ENCODE data around the gene ARHGAP42. TPM values are rescaled to one million over a fixed set of nuclear protein-coding genes. Genes with fewer than 3 reads are reported as not detected.

Gene ARHGAP42
- total RNA-seq, 2 experiments from 2014 or later, result not detected

GRCh38 chr11:100942016-100942415, 254.9 kb downstream of the ARHGAP42 start:
- CTCF ChIA-PET, result no interaction called here
- H3K9me3 Mint-ChIP-seq, result no peaks in the 10 kb centered on the region
- no peaks in the 10 kb centered on the region for H3K27me3 Mint-ChIP-seq
- no peak overlapping the region for H3K4me3 Mint-ChIP-seq
- POLR2A ChIA-PET, result no interaction called here
- H3K27ac Mint-ChIP-seq, result no peak overlapping the region
- DNase-seq, result no peak
- H3K4me1 Mint-ChIP-seq, result no peaks in the 10 kb centered on the region
- no peaks in the 10 kb centered on the region for H3K36me3 Mint-ChIP-seq (ENCODE audit: low read depth)

GRCh38 chr11:100948936-100949335, 261.8 kb downstream of the ARHGAP42 start:
- no peaks in the 10 kb centered on the region for H3K9me3 Mint-ChIP-seq
- H3K36me3 Mint-ChIP-seq (ENCODE audit: low read depth), result no peaks in the 10 kb centered on the region
- H3K27ac Mint-ChIP-seq, result no peak overlapping the region
- no peak overlapping the region for H3K4me3 Mint-ChIP-seq
- H3K27me3 Mint-ChIP-seq, result no peaks in the 10 kb centered on the region
- POLR2A ChIA-PET, result no interaction called here
- DNase-seq, result no peak
- H3K4me1 Mint-ChIP-seq, result no peaks in the 10 kb centered on the region
- CTCF ChIA-PET, result no interaction called here

- no peaks in the 10 kb centered on the region for H3K27me3 Mint-ChIP-seq
- H3K4me1 Mint-ChIP-seq, result no peaks in the 10 kb centered on the region
- ChIA-PET POLR2A (no interaction called here), CTCF (no interaction called here)
- no peaks in the 10 kb centered on the region for H3K36me3 Mint-ChIP-seq (ENCODE audit: low read depth)
- no peak overlapping the region for H3K4me3 Mint-ChIP-seq
- no peak overlapping the region for H3K27ac Mint-ChIP-seq
- no peak for DNase-seq
- H3K9me3 Mint-ChIP-seq, result no peaks in the 10 kb centered on the region
Observed at GRCh38 chr11:100949443-100949842, 262.4 kb downstream of the ARHGAP42 start.

- Mint-ChIP-seq H3K27ac (no peak overlapping the region), H3K9me3 (no peaks in the 10 kb centered on the region), H3K4me3 (no peak overlapping the region), H3K36me3 (ENCODE audit: low read depth) (no peaks in the 10 kb centered on the region), H3K27me3 (no peaks in the 10 kb centered on the region), H3K4me1 (no peaks in the 10 kb centered on the region)
- ChIA-PET CTCF (no interaction called here), POLR2A (no interaction called here)
- no peak for DNase-seq
Observed at GRCh38 chr11:100955318-100955717, 268.2 kb downstream of the ARHGAP42 start.

GRCh38 chr11:100956351-100956750, 269.3 kb downstream of the ARHGAP42 start:
- no peak overlapping the region for H3K4me3 Mint-ChIP-seq
- H3K9me3 Mint-ChIP-seq, result no peaks in the 10 kb centered on the region
- ChIA-PET CTCF (no interaction called here), POLR2A (no interaction called here)
- H3K27ac Mint-ChIP-seq, result no peak overlapping the region
- H3K36me3 Mint-ChIP-seq (ENCODE audit: low read depth), result no peaks in the 10 kb centered on the region
- no peak for DNase-seq
- no peaks in the 10 kb centered on the region for H3K4me1 Mint-ChIP-seq
- H3K27me3 Mint-ChIP-seq, result no peaks in the 10 kb centered on the region

GRCh38 chr11:100957499-100957898, 270.4 kb downstream of the ARHGAP42 start:
- ChIA-PET CTCF (no interaction called here), POLR2A (no interaction called here)
- Mint-ChIP-seq H3K27ac (no peak overlapping the region), H3K4me1 (no peaks in the 10 kb centered on the region), H3K9me3 (no peaks in the 10 kb centered on the region), H3K27me3 (no peaks in the 10 kb centered on the region), H3K36me3 (ENCODE audit: low read depth) (no peaks in the 10 kb centered on the region), H3K4me3 (no peak overlapping the region)
- no peak for DNase-seq

- ChIA-PET POLR2A (no interaction called here), CTCF (no interaction called here)
- H3K4me1 Mint-ChIP-seq, result no peaks in the 10 kb centered on the region
- no peaks in the 10 kb centered on the region for H3K27me3 Mint-ChIP-seq
- H3K27ac Mint-ChIP-seq, result no peak overlapping the region
- H3K9me3 Mint-ChIP-seq, result no peaks in the 10 kb centered on the region
- H3K4me3 Mint-ChIP-seq, result no peak overlapping the region
- DNase-seq, result no peak
- no peaks in the 10 kb centered on the region for H3K36me3 Mint-ChIP-seq (ENCODE audit: low read depth)
Observed at GRCh38 chr11:100961633-100962032, 274.5 kb downstream of the ARHGAP42 start.

GRCh38 chr11:100963375-100963774, 276.3 kb downstream of the ARHGAP42 start:
- no peak overlapping the region for H3K4me3 Mint-ChIP-seq
- H3K9me3 Mint-ChIP-seq, result no peaks in the 10 kb centered on the region
- H3K27me3 Mint-ChIP-seq, result no peaks in the 10 kb centered on the region
- H3K36me3 Mint-ChIP-seq (ENCODE audit: low read depth), result no peaks in the 10 kb centered on the region
- H3K27ac Mint-ChIP-seq, result no peak overlapping the region
- ChIA-PET CTCF (no interaction called here), POLR2A (no interaction called here)
- no peaks in the 10 kb centered on the region for H3K4me1 Mint-ChIP-seq
- DNase-seq, result no peak

- DNase-seq, result no peak
- no peak overlapping the region for H3K4me3 Mint-ChIP-seq
- POLR2A ChIA-PET, result no interaction called here
- H3K4me1 Mint-ChIP-seq, result no peaks in the 10 kb centered on the region
- no peaks in the 10 kb centered on the region for H3K9me3 Mint-ChIP-seq
- H3K27me3 Mint-ChIP-seq, result no peaks in the 10 kb centered on the region
- no peak overlapping the region for H3K27ac Mint-ChIP-seq
- H3K36me3 Mint-ChIP-seq (ENCODE audit: low read depth), result no peaks in the 10 kb centered on the region
- CTCF ChIA-PET, result no interaction called here
Observed at GRCh38 chr11:100964435-100964834, 277.3 kb downstream of the ARHGAP42 start.

- peaks cover 5% of the 10 kb centered on the region for H3K9me3 Mint-ChIP-seq
- DNase-seq, result no peak
- H3K4me3 Mint-ChIP-seq, result no peak overlapping the region
- no peak overlapping the region for H3K27ac Mint-ChIP-seq
- no peaks in the 10 kb centered on the region for H3K27me3 Mint-ChIP-seq
- H3K36me3 Mint-ChIP-seq (ENCODE audit: low read depth), result no peaks in the 10 kb centered on the region
- no peaks in the 10 kb centered on the region for H3K4me1 Mint-ChIP-seq
- POLR2A ChIA-PET, result no interaction called here
- CTCF ChIA-PET, result no interaction called here
Observed at GRCh38 chr11:100965346-100965745, 278.3 kb downstream of the ARHGAP42 start.

- no peaks in the 10 kb centered on the region for H3K4me1 Mint-ChIP-seq
- no peaks in the 10 kb centered on the region for H3K36me3 Mint-ChIP-seq (ENCODE audit: low read depth)
- H3K4me3 Mint-ChIP-seq, result no peak overlapping the region
- CTCF ChIA-PET, result no interaction called here
- no peak for DNase-seq
- POLR2A ChIA-PET, result no interaction called here
- H3K27ac Mint-ChIP-seq, result no peak overlapping the region
- H3K27me3 Mint-ChIP-seq, result no peaks in the 10 kb centered on the region
- peaks cover 6% of the 10 kb centered on the region for H3K9me3 Mint-ChIP-seq
Observed at GRCh38 chr11:100966366-100966765, 279.3 kb downstream of the ARHGAP42 start.

GRCh38 chr11:100969008-100969407, 281.9 kb downstream of the ARHGAP42 start:
- POLR2A ChIA-PET, result no interaction called here
- CTCF ChIA-PET, result no interaction called here
- H3K36me3 Mint-ChIP-seq (ENCODE audit: low read depth), result no peaks in the 10 kb centered on the region
- H3K4me1 Mint-ChIP-seq, result no peaks in the 10 kb centered on the region
- DNase-seq, result no peak
- H3K9me3 Mint-ChIP-seq, result peaks cover 6% of the 10 kb centered on the region
- H3K4me3 Mint-ChIP-seq, result no peak overlapping the region
- H3K27ac Mint-ChIP-seq, result no peak overlapping the region
- H3K27me3 Mint-ChIP-seq, result no peaks in the 10 kb centered on the region

- Mint-ChIP-seq H3K36me3 (ENCODE audit: low read depth) (no peaks in the 10 kb centered on the region), H3K27me3 (no peaks in the 10 kb centered on the region), H3K9me3 (peaks cover 6% of the 10 kb centered on the region), H3K27ac (no peak overlapping the region), H3K4me1 (no peaks in the 10 kb centered on the region), H3K4me3 (no peak overlapping the region)
- POLR2A ChIA-PET, result no interaction called here
- CTCF ChIA-PET, result no interaction called here
- DNase-seq, result no peak
Observed at GRCh38 chr11:100970283-100971164, 283.4 kb downstream of the ARHGAP42 start.

GRCh38 chr11:100972046-100972445, 285.0 kb downstream of the ARHGAP42 start:
- no peaks in the 10 kb centered on the region for H3K36me3 Mint-ChIP-seq (ENCODE audit: low read depth)
- no peaks in the 10 kb centered on the region for H3K4me1 Mint-ChIP-seq
- peaks cover 6% of the 10 kb centered on the region for H3K9me3 Mint-ChIP-seq
- no peak overlapping the region for H3K4me3 Mint-ChIP-seq
- H3K27ac Mint-ChIP-seq, result no peak overlapping the region
- ChIA-PET CTCF (no interaction called here), POLR2A (no interaction called here)
- H3K27me3 Mint-ChIP-seq, result no peaks in the 10 kb centered on the region
- DNase-seq, result no peak

All from activated CD4-positive, alpha-beta memory T cell treated with anti-CD3 and anti-CD28 coated beads, Interleukin-2, amount 10 ng/mL, durations not matched to agents 7 days and 5 days (primary cell).